SK-N-SH (cell line): ENCODE data around the gene ANLN. TPM values are rescaled to one million over a fixed set of nuclear protein-coding genes. Genes with fewer than 3 reads are reported as not detected.
"Not testable (repeated sequence)": the region's sequence is repeated elsewhere in the genome, so short reads cannot be mapped to it uniquely, and the experiment has no call there.

ENCODE experiments used
- CTCF ChIA-PET: fragments of 300-600, 350-600 bp; formaldehyde crosslinking; extraction: SDS; loops from one replicate; lab custom pipeline; 2021; lab: Yijun Ruan, JAX
- POLR2A ChIA-PET: fragments of 350-600 bp; sonication (Branson Sonifier 250); formaldehyde crosslinking; extraction: SDS; loops from one replicate; lab custom pipeline; 2020; ENCODE audit warnings: antibody characterized with exemption, inconsistent platforms; lab: Yijun Ruan, JAX
- DNase-seq: peaks from one replicate; pipeline ENCODE4 v3.0.0; 2012
- H2AFZ ChIP-seq: fragments of 200-600 bp; sonication (generic); 2 replicates; pipeline ENCODE4 v1.8.1; 2016; ENCODE audit warnings: antibody characterized with exemption, mild to moderate bottlenecking, low read depth
- H3F3A ChIP-seq: fragments of 200-600 bp; sonication (generic); replicated peaks from 2 replicates; pipeline ENCODE3; 2016; ENCODE audit warnings: antibody characterized with exemption, mild to moderate bottlenecking; ENCODE audit not compliant: insufficient read depth
- H3K27ac ChIP-seq, 2 experiments: fragments of 200-500 bp in 1 of 2; fragments of 200-600 bp in 1 of 2; sonication (Bioruptor generic) in 1 of 2; sonication (generic), shearing (Covaris generic) in 1 of 2; 2 replicates each; pipeline versions ENCODE4 v1.5.1 to v1.6.1; 2014 to 2016; ENCODE audit warnings: low read depth in 2 of 2, inconsistent platforms in 1 of 2, low read length in 1 of 2, mild to moderate bottlenecking in 1 of 2, mixed read lengths in 1 of 2
- H3K27me3 ChIP-seq: fragments of 200-600 bp; sonication (generic), shearing (Covaris generic); 2 replicates; pipeline ENCODE4 v1.6.1; 2016; ENCODE audit warnings: mixed run types; ENCODE audit not compliant: insufficient read depth
- H3K36me3 ChIP-seq, 2 experiments: fragments of 200-500 bp in 1 of 2; fragments of 200-600 bp in 1 of 2; sonication (Bioruptor generic) in 1 of 2; sonication (generic) in 1 of 2; replicated peaks in 1 of 2; 2 replicates each; pipeline versions ENCODE3 to v1.5.1; 2014 to 2016; ENCODE audit warnings: low read length in 1 of 2, mild to moderate bottlenecking in 1 of 2; ENCODE audit not compliant: insufficient read depth in 2 of 2, control insufficient read depth in 1 of 2
- H3K4me1 ChIP-seq, 2 experiments: fragments of 200-500 bp in 1 of 2; fragments of 200-600 bp in 1 of 2; sonication (Bioruptor generic) in 1 of 2; sonication (generic), shearing (Covaris generic) in 1 of 2; 2 replicates each; pipeline versions ENCODE4 v1.5.1 to v1.6.1; 2014 to 2016; ENCODE audit warnings: low read depth in 1 of 2, low read length in 1 of 2, mixed run types in 1 of 2; ENCODE audit not compliant: insufficient read depth in 2 of 2, control insufficient read depth in 1 of 2
- H3K4me2 ChIP-seq: fragments of 200-600 bp; sonication (generic), shearing (Covaris generic); 2 replicates; pipeline ENCODE4 v1.6.1; 2017; ENCODE audit warnings: mixed run types
- H3K4me3 ChIP-seq, 2 experiments: fragments of 200-500 bp in 1 of 2; fragments of 200-600 bp in 1 of 2; sonication (Bioruptor generic) in 1 of 2; sonication (generic), shearing (Covaris generic) in 1 of 2; 2 replicates each; pipeline versions ENCODE4 v1.5.1 to v1.8.1; 2014 to 2016; ENCODE audit warnings: low read depth in 2 of 2, inconsistent platforms in 1 of 2, low read length in 1 of 2, mild to moderate bottlenecking in 1 of 2, mixed read lengths in 1 of 2, moderate library complexity in 1 of 2
- H3K79me2 ChIP-seq: fragments of 200-600 bp; sonication (generic); 2 replicates; pipeline ENCODE4 v1.8.1; 2017; ENCODE audit warnings: mild to moderate bottlenecking; ENCODE audit not compliant: insufficient read depth
- H3K9ac ChIP-seq: fragments of 200-600 bp; sonication (generic); 2 replicates; pipeline ENCODE4 v1.6.1; 2017; ENCODE audit warnings: mixed run types
- H3K9me2 ChIP-seq: fragments of 200-600 bp; sonication (generic); 2 replicates; pipeline ENCODE4 v1.6.1; 2017; ENCODE audit warnings: mixed run types
- H3K9me3 ChIP-seq: fragments of 200-600 bp; sonication (generic); 2 replicates; pipeline ENCODE4 v1.6.1; 2017; ENCODE audit warnings: mixed run types, mild to moderate bottlenecking, moderate library complexity
- H4K20me1 ChIP-seq: fragments of 200-600 bp; sonication (generic); 2 replicates; pipeline ENCODE4 v1.6.1; 2017; ENCODE audit warnings: mild to moderate bottlenecking, mixed run types; ENCODE audit not compliant: insufficient read depth
- EP300 ChIP-seq, 2 experiments: IDR thresholded peaks; 2 replicates each; pipeline versions ENCODE4 v1.4.0 to v1.6.1; 2012; ENCODE audit warnings: borderline replicate concordance in 1 of 2, low read depth in 1 of 2, low read length in 1 of 2
- FOXM1 ChIP-seq: IDR thresholded peaks from 2 replicates; pipeline ENCODE4 v1.4.0; 2012; ENCODE audit warnings: low read depth, mild to moderate bottlenecking
- GATA2 ChIP-seq: sonication (generic); formaldehyde crosslinking; IDR thresholded peaks from 2 replicates; pipeline ENCODE4 v1.5.0; 2020; ENCODE audit warnings: mild to moderate bottlenecking, missing genetic modification reagents
- JUND ChIP-seq: IDR thresholded peaks from 2 replicates; pipeline ENCODE4 v1.4.0; 2012
- MEF2A ChIP-seq: IDR thresholded peaks from 2 replicates; pipeline ENCODE4 v1.4.0; 2012; ENCODE audit warnings: low read depth, borderline replicate concordance
- TCF12 ChIP-seq: IDR thresholded peaks from 2 replicates; pipeline ENCODE4 v1.4.0; 2012
- TEAD4 ChIP-seq: IDR thresholded peaks from 2 replicates; pipeline ENCODE4 v1.4.0; 2012; ENCODE audit warnings: mild to moderate bottlenecking, borderline replicate concordance; ENCODE audit not compliant: insufficient read depth
- WGBS: methylation state at CpG from one replicate; pipeline ENCODE4 v1.1.6; 2017; ENCODE audit warnings: low lambda C conversion rate; 5-methylcytosine and 5-hydroxymethylcytosine counted together
- polyA plus RNA-seq, 3 experiments: library from polyadenylated mRNA; depleted of rRNA; stranded (reverse); fragments of >200 nt; gene quantifications; 2 replicates each; pipeline ENCODE4 v1.2.3, GENCODE V29; 2012
- TF ChIP-seq, protein P1 (sequence below): IDR thresholded peaks from 2 replicates; pipeline ENCODE4; 2012
- TF ChIP-seq, protein P2 (sequence below): IDR thresholded peaks from 2 replicates; pipeline ENCODE4 v1.4.0; 2012; ENCODE audit warnings: low read depth
- TF ChIP-seq, protein P3 (sequence below): IDR thresholded peaks from 2 replicates; pipeline ENCODE4 v1.6.1; 2012; ENCODE audit warnings: mild to moderate bottlenecking, low read depth, low read length, moderate library complexity

ANLN gene
- polyA plus RNA-seq, 1 of the 3 experiments (the other 2 are of a cell fraction), result 17.1 TPM

DNA sequence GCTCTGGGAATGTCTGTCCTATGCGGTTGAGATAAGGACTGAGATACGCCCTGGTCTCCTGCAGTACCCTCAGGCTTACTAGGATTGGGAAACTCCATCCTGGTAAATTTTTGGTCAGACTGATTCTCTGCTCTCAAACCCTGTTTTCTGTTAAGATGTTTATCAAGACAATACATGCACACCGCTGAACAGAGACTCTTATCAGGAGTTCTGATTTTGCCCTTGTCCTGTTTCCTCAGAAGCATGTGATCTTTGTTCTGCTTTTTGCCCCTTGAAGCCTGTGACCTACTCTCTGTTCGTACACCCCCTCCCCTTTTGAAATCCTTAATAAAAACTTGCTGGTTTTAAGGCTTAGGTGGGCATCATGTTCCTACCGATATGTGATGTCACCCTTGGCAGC, 76.3 kb downstream of the ANLN start:
- H3K4me2 ChIP-seq, H3K27ac ChIP-seq, H3K36me3 ChIP-seq, H3K27me3 ChIP-seq, H3K79me2 ChIP-seq, H4K20me1 ChIP-seq, H2AFZ ChIP-seq, POLR2A ChIA-PET, H3K9me2 ChIP-seq, DNase-seq, H3K9ac ChIP-seq, H3K9me3 ChIP-seq, H3K4me3 ChIP-seq: not testable (repeated sequence)
- peaks cover 14% of the 10 kb centered on the region for H3F3A ChIP-seq
- peaks cover 12 to 14% of the 10 kb centered on the region in 2 experiments for H3K4me1 ChIP-seq
- CTCF ChIA-PET, result interaction anchor here (1.3 to 18.3 kb wide), 3 partner anchors 21 to 731 kb away, joined by 3 to 214 read pairs (median 4); no protein-coding TSS in a partner anchor
- TF ChIP-seq EP300 (IDR thresholded peaks at IDR 0.05; ENCODE audit: borderline replicate concordance in 1 of 2, low read depth in 1 of 2, low read length in 1 of 2) (peak in 1 of 2 experiments; percentile 19; a peak in 1 of 4 replicates), GATA2 (CRISPR knock-in tag) (peak; percentile 67)
- 47% methylated on average over 5 of the region's 5 CpGs for WGBS

DNA sequence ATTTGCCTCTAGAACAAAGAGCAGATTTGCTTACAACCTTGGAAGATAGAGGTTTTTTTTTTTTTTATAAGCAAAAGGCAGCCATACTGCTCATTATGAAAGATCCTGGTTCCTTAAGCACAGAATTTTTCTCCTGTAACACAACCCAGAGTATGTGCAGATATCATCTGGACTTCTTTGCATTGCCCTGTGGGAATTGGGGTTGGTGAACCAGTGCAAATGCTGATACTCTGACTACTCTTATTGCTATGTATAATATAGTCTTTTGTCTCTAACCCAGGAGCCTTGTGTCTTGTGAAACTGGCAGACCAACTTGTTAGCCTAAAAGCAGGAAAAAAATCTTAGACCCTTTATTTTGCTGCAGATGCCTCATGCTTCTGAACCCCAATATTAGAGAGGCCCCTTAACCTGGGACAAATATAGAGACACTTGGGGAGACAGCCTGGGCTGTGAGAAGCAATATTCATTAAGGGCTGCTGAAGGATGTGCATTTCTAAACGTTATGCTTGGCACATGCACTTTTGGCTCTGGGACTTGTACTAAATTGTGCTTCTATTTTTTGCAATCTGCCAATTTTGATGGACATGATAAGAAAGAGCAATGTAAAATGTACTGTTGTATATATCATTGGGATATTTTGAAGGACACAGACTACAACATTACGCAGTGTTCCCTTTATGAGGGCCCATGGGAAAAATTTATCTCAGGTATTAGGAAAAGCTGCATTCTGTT, 78.9 kb downstream of the ANLN start:
- Histone ChIP-seq H3K9ac (no peak overlapping the region), H3K9me2 (no peaks in the 10 kb centered on the region), H4K20me1 (no peaks in the 10 kb centered on the region), H3K27ac (peak overlapping the region; percentile 45 to 55), H3K27me3 (no peaks in the 10 kb centered on the region), H3K4me2 (peak overlapping the region; percentile 51), H3K9me3 (no peaks in the 10 kb centered on the region), H3K79me2 (no peaks in the 10 kb centered on the region), H3K4me3 (no peak overlapping the region), H3K36me3 (no peaks in the 10 kb centered on the region), H3K4me1 (peaks cover 12 to 14% of the 10 kb centered on the region in 2 experiments), H2AFZ (no peak overlapping the region), H3F3A (peaks cover 14% of the 10 kb centered on the region)
- 47% methylated on average over 2 of the region's 2 CpGs for WGBS
- POLR2A ChIA-PET, result no interaction called here
- DNase-seq, result no peak
- CTCF ChIA-PET, result interaction anchor here (0.6 to 18.3 kb wide), 8 partner anchors 10 to 729 kb away, joined by 3 to 214 read pairs (median 5); no protein-coding TSS in a partner anchor
- TF ChIP-seq, protein P1, sequence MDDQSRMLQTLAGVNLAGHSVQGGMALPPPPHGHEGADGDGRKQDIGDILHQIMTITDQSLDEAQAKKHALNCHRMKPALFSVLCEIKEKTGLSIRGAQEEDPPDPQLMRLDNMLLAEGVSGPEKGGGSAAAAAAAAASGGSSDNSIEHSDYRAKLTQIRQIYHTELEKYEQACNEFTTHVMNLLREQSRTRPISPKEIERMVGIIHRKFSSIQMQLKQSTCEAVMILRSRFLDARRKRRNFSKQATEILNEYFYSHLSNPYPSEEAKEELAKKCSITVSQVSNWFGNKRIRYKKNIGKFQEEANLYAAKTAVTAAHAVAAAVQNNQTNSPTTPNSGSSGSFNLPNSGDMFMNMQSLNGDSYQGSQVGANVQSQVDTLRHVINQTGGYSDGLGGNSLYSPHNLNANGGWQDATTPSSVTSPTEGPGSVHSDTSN, result peak; percentile 14; the same call in 1 of the 2 replicates
- TF ChIP-seq GATA2 (CRISPR knock-in tag) (peak; percentile 50; the same call in 1 of the 2 replicates), MEF2A (no peak), TCF12 (peak; percentile 27; the same call in 1 of the 2 replicates), FOXM1 (no peak), TEAD4 (no peak), EP300 (IDR thresholded peaks at IDR 0.05; ENCODE audit: borderline replicate concordance in 1 of 2, low read depth in 1 of 2, low read length in 1 of 2) (peak in 1 of 2 experiments; percentile 26; a peak in 1 of 4 replicates), JUND (peak; percentile 25; the same call in 1 of the 2 replicates)
- TF ChIP-seq, protein P2, sequence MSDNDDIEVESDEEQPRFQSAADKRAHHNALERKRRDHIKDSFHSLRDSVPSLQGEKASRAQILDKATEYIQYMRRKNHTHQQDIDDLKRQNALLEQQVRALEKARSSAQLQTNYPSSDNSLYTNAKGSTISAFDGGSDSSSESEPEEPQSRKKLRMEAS, result no peak
- TF ChIP-seq, protein P3, sequence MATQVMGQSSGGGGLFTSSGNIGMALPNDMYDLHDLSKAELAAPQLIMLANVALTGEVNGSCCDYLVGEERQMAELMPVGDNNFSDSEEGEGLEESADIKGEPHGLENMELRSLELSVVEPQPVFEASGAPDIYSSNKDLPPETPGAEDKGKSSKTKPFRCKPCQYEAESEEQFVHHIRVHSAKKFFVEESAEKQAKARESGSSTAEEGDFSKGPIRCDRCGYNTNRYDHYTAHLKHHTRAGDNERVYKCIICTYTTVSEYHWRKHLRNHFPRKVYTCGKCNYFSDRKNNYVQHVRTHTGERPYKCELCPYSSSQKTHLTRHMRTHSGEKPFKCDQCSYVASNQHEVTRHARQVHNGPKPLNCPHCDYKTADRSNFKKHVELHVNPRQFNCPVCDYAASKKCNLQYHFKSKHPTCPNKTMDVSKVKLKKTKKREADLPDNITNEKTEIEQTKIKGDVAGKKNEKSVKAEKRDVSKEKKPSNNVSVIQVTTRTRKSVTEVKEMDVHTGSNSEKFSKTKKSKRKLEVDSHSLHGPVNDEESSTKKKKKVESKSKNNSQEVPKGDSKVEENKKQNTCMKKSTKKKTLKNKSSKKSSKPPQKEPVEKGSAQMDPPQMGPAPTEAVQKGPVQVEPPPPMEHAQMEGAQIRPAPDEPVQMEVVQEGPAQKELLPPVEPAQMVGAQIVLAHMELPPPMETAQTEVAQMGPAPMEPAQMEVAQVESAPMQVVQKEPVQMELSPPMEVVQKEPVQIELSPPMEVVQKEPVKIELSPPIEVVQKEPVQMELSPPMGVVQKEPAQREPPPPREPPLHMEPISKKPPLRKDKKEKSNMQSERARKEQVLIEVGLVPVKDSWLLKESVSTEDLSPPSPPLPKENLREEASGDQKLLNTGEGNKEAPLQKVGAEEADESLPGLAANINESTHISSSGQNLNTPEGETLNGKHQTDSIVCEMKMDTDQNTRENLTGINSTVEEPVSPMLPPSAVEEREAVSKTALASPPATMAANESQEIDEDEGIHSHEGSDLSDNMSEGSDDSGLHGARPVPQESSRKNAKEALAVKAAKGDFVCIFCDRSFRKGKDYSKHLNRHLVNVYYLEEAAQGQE, result no peak
